HG03354 (cell line): ENCODE data around the gene DTNB.
A peak's percentile ranks its signal among the peaks of the same experiment; 100 is the strongest.

Experiments
- ATAC-seq: cut with Tn5 transposase; IDR thresholded peaks from one replicate; pipeline ENCODE4 v1.9.1; 2021; ENCODE audit warnings: mild to moderate bottlenecking; ENCODE audit not compliant: unreplicated experiment, poor library complexity, severe bottlenecking

DTNB gene

GRCh38 chr2:25483607-25484266 lies 189.6 kb downstream of the DTNB start:
- peak; percentile 74 for ATAC-seq

- ATAC-seq = no peak
Observed at GRCh38 chr2:25482341-25482740, 191.0 kb downstream of the DTNB start.

- no peak for ATAC-seq
Observed at GRCh38 chr2:25481381-25482300, 191.7 kb downstream of the DTNB start.

GRCh38 chr2:25480561-25480960 lies 192.8 kb downstream of the DTNB start:
- ATAC-seq = no peak

DNA sequence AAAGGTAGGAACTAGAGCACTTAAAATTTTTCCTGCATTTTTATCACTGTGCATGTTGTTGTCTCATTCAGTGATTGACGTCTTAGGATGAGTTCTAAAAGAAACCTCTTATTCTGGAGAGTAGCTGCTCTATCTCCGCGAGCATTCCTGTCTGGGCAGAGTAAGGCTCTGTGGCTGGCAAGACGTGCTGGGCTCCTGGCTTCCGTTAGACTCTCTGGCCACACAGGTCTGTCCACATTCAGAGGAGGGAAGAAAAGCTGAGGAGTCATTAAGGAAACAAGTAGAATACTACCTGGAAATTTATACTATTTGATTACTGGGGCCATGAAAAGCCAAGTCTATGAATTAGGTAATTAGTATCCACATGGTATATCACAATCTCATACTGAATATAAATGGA lies 193.6 kb downstream of the DTNB start:
- no peak for ATAC-seq

GRCh38 chr2:25478736-25479135 lies 194.6 kb downstream of the DTNB start:
- ATAC-seq = no peak

GRCh38 chr2:25473758-25474340 lies 199.5 kb downstream of the DTNB start:
- ATAC-seq = no peak

- ATAC-seq = no peak
Observed at GRCh38 chr2:25473131-25473530, 200.2 kb downstream of the DTNB start.

DNA sequence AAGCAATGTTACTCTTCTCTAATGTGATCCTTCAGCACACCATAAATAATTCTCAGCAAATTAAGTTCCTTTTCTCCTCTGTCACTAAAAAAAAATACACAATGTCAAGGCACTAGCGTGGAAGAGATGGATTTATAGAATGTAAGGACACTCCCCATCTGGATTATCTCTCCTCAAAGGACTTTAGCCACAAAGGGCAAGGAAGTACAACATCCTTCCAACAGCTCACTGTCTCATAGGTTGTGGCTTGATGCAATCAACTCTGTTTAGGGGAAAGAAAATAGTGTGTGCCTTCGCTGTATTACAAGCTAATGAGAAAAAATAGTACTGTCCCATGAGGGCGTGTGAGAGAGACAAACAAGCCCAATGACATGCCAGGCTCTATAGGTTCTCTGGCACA lies 202.6 kb downstream of the DTNB start:
- no peak for ATAC-seq

- ATAC-seq = no peak
Observed at GRCh38 chr2:25467743-25468142, 205.6 kb downstream of the DTNB start.

DNA sequence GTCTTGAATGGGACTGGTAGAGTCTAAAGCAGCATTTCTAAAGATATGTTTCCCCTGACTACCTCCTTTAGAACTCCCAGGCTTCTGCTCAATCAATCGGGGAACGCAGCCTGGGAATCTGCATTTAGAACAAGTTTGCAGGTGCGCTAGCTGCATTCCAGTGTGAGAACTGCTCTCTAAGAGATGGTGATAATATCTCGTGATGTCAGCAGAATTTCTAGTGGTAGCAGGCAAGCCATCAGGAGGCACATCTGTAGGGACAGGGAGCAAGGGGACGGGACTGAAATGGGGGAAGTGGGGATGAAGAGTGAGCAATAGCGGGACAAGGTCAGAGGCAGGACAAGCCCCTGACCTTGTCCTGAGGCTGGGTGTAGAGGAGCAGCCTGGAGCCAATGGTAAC lies 211.4 kb downstream of the DTNB start:
- no peak for ATAC-seq

DNA sequence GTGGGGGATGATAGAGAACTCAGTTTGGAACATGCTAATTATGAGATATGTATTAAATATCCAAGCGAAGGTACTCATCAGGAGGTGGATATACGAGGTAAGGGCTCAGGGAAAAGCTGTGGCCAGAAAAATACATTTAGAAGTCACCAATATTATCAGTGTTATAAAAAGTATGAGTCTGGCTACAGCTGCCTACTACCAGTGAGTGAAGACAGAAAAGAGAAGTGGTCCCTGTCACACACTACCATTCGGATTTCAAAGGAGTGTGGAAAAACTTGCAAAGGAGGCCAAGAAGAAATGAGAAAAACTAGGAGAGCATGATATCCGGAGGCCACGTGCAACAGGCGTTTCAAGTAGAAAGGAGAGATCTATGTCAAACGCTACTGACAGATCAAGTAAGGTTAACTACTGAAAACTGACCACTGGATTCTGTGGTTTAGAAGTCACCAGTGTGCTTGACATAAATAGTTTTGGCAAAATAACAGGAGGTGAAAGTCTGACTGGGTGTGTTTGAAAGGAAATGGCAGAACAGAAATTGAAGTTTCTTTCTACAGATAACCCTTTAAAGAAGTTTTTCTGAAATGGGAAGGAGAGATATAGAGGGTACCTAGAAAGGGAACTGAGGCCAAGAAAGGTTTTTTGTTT lies 213.0 kb downstream of the DTNB start:
- ATAC-seq = no peak

- ATAC-seq = no peak
Observed at GRCh38 chr2:25454824-25455611, 218.4 kb downstream of the DTNB start.

DNA sequence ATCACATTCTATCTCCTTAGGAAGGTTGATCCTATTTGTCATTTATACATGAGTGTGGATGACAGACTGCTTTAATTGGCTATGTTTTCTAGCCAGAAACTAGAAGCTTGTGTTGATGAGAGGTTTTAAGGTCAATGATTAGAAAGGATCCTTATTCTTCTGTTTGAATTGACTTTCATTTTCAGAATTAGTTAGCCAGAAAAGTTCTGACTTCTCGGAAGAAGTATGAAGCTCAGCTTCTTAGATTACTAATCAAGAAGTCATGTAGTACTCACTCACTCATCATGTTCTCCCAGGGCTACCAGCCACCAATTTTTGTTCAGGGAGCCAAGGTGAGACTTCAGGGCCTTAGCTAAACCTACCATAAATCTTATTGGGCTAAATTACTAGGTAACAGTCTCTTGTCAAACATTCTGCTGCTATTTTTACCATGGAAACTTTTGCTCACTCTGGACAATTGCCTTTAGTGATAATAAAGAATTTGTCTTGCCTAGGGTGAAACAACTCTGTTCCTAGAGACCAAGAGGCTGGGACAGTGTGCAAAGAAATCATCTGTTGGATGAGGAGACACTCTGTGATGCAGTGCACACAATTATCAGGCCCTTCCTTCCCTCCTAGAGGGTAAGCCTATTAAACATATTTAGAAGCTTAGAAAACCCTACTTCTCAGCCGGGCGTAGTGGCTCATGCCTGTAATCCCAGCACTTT lies 220.0 kb downstream of the DTNB start:
- peak; percentile 91 for ATAC-seq

GRCh38 chr2:25448808-25449207 lies 224.6 kb downstream of the DTNB start:
- no peak for ATAC-seq

DNA sequence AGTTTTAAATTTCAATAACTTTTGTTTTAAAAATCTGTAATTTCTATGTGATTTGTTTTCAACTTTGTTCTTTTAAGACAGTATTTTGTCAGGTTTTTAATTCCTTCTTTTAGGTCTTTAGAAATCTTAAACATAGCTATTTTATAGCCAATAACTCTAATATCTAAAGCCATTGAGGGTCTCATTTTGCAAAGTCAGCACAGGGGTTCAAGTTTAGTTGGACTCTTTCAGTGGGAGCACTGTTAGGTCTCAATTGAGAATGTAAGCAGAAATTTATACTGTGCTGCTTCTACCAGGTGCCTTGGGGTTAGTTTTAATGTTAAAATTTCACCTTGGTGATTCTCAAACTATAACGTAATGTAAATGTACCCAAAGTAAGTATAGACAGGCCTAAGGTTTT lies 226.4 kb downstream of the DTNB start:
- no peak for ATAC-seq

DNA sequence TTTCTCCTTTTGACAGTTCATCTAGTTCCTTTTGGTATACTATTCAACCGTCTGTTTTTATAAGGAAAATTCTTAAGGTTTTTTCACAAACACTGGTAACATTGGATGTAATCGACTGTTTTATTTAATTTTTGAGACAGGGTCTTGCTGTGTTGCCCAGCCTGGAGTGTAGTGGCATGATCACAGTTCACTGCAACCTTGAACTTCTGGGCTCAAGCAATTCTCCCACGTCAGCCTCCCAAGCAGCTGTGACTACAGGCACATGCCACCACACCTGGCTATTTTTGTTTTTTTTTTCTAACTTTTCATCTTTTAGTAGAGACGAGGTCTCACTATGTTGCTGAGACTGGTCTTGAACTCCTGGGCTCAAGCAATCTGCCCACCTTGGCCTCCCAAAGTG lies 227.3 kb downstream of the DTNB start:
- ATAC-seq = no peak

DNA sequence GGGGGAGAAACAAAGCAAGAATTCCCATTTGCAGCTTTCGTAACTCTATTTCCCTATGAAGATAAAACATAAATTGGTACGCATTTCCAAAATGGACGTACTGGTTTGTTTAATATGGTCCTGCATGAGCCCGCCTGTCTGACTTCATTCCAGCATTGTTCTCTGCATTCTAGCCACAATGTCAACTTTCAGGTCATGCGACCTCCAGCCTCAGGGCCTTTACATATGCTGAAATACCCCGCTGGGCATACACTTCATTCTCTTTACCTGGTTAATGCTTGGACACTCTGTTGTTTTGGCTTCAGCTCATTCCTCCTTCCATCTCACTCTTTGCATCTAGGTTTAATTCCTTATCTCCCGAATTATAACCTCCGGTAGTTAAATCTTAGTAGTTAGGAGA lies 227.9 kb downstream of the DTNB start:
- ATAC-seq = no peak
